HG02885 (cell line): ENCODE data around the gene CELF5.
"Not testable (repeated sequence)": the region's sequence is repeated elsewhere in the genome, so short reads cannot be mapped to it uniquely, and the experiment has no call there.

Experiments
- ATAC-seq: cut with Tn5 transposase; IDR thresholded peaks from one replicate; pipeline ENCODE4 v1.9.1; 2021; ENCODE audit warnings: mild to moderate bottlenecking; ENCODE audit not compliant: unreplicated experiment, poor library complexity

Gene CELF5

GRCh38 chr19:3314962-3315675, 90.7 kb downstream of the CELF5 start:
- no peak for ATAC-seq

- no peak for ATAC-seq
Observed at GRCh38 chr19:3315676-3315973, 91.2 kb downstream of the CELF5 start.

- ATAC-seq, result no peak
Observed at GRCh38 chr19:3316132-3316648, 91.7 kb downstream of the CELF5 start.

- ATAC-seq, result no peak
Observed at GRCh38 chr19:3316659-3317207, 92.3 kb downstream of the CELF5 start.

- no peak for ATAC-seq
Observed at GRCh38 chr19:3319643-3320353, 95.3 kb downstream of the CELF5 start.

GRCh38 chr19:3320354-3320670, 95.9 kb downstream of the CELF5 start:
- ATAC-seq, result no peak

GRCh38 chr19:3320853-3321252, 96.4 kb downstream of the CELF5 start:
- no peak for ATAC-seq

GRCh38 chr19:3321696-3322095, 97.2 kb downstream of the CELF5 start:
- no peak for ATAC-seq

GRCh38 chr19:3322199-3322978, 97.9 kb downstream of the CELF5 start:
- no peak for ATAC-seq

- no peak for ATAC-seq
Observed at GRCh38 chr19:3323026-3323425, 98.6 kb downstream of the CELF5 start.

- no peak for ATAC-seq
Observed at GRCh38 chr19:3323658-3324057, 99.2 kb downstream of the CELF5 start.

GRCh38 chr19:3324405-3324856, 100.0 kb downstream of the CELF5 start:
- ATAC-seq, result no peak

GRCh38 chr19:3325451-3325850, 101.0 kb downstream of the CELF5 start:
- no peak for ATAC-seq

GRCh38 chr19:3328743-3329142, 104.3 kb downstream of the CELF5 start:
- no peak for ATAC-seq

- no peak for ATAC-seq
Observed at GRCh38 chr19:3330047-3330446, 105.6 kb downstream of the CELF5 start.

- ATAC-seq, result not testable (repeated sequence)
Observed at GRCh38 chr19:3332232-3332631, 107.8 kb downstream of the CELF5 start.

- no peak for ATAC-seq
Observed at GRCh38 chr19:3333020-3333583, 108.6 kb downstream of the CELF5 start.

GRCh38 chr19:3333662-3334061, 109.2 kb downstream of the CELF5 start:
- no peak for ATAC-seq

- ATAC-seq, result not testable (repeated sequence)
Observed at GRCh38 chr19:3334749-3335430, 110.4 kb downstream of the CELF5 start.
